Measurements from ENCODE around the gene DPYSL5.
"Not testable (repeated sequence)": the region's sequence is repeated elsewhere in the genome, so short reads cannot be mapped to it uniquely, and the experiment has no call there.

DPYSL5 gene, protein sequence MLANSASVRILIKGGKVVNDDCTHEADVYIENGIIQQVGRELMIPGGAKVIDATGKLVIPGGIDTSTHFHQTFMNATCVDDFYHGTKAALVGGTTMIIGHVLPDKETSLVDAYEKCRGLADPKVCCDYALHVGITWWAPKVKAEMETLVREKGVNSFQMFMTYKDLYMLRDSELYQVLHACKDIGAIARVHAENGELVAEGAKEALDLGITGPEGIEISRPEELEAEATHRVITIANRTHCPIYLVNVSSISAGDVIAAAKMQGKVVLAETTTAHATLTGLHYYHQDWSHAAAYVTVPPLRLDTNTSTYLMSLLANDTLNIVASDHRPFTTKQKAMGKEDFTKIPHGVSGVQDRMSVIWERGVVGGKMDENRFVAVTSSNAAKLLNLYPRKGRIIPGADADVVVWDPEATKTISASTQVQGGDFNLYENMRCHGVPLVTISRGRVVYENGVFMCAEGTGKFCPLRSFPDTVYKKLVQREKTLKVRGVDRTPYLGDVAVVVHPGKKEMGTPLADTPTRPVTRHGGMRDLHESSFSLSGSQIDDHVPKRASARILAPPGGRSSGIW

DNA sequence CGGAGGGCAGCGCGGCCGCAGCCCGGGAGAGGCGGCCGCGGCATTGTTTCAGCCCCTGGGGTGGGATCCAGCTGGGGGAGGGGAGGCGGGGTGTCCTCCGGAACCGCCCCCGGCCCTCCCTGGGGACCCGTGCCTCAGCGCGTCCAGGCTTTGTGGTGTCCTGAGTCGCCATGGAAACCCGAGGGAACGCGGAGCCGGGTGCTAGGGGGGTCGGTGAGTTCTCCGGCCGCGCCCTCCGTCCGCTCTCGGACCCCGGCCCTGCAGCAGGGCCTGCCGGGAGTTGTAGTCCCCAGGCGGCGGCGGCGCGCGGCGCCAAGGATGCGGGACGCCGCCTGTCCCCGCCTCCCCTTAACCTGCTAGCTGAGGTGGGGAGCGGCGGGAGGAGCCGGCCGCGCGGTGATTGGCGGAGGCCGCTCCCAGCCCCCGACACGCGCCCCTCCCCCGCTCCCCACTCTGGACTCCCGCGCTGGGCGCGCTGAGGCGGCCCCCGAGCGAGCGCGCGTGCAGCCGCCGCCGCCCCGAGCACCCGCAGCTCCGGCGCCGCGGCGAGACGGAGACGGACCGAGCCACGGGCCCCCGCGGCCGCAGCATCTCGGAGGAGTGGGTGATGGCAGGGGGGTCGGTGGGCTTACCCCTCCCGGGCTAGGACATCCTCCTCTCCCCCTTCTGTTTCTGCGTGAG lies at the start of gene DPYSL5:
DPYSL5 (plus strand) TSS at position 478 of the 681 bp plus-strand sequence. CDS start 50,368 bp downstream, outside the sequence.
- DNase-seq (ENCODE audit: low read depth), result no peak

DNA sequence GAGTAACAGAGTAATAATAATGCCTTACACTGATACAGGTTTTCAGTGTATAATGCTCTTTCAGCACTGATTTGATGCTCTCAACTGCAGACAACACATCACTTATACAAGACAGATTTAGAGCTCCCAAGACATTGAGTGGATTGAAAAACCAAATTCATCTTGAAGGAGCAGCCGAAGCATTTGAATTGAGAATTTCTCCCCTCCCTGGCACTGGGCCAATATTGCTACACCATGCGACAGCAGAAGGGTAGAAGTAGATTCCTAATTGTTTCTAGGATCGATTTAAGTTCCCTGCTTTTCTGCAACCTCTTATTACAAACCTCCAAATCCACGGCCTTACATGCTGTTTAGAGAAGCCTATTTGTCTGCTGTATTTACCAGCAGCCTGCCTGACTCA lies 46.6 kb upstream of the DPYSL5 start:
- no peak for DNase-seq (ENCODE audit: low read depth)

DNA sequence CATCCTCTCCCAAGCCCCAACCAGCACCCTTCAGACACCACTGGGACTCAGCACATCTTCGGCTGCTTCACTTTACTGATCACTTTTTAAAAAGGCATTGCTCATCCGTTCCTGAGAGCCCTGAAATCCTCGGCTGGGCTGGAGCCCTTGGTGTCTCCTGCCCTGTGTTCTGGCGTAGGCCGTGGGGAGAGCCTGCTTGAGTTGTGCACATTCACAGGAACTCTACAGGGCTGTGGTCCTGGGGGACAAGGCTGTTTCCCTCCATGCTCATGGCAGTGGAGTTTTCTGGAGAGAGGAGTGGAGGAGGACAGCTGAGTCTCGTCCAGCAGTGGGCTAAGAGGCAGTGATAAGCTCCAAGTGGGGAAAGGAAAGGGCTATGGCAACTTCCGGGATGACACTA lies 46.1 kb upstream of the DPYSL5 start:
- no peak for DNase-seq (ENCODE audit: low read depth)

DNA sequence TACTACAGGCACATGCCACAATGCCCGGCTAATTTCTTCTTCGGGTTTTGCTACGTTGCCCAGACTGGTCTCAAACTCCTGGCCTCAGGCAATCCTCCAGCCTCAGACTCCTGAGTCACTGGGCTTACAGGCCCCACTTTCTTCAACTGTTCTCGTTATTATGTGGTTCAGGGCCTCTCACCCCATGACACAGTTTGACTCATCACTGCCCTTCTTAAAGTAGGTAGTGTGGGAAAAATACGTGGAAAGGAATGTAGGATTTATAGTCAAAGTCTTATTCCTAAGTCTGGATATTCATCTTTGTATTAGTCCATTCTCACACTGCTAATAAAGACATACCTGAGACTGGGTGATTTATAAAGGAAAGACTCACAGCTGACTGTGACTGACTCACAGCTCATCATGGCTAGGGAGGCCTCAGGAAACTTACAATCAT lies 42.7 kb upstream of the DPYSL5 start:
- peak; percentile 79 for DNase-seq (ENCODE audit: low read depth)

DNA sequence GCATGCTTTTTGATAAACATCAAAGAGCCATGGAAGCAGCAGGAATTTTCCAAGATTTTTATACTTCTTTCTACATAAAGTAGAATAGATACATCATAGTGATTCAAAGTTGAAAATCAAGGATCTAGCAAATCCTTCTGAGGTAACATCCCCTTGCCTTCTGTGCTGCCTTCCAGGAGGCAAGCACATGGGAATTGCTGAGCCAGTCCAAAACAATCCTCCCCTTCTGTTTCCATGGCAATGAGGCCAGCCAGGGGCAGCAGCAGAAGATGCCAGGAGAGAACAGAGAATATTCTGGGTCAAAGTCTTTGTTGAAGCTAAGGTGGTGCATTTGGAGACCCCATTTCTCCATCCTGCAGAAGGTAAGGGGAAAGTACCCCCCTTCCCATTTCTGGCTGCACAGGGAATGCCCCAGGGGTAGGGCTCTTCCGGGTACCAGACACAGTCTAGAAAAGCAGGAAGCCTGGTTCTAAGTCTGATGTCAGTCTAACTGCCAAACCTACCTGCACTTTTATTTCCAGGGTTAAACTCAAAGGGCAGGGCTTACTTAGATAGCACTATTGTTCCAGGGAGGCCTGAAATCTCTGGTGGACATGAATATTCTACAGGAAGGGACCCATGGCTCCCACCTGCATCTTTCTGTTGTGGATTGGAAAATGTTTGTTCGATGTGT lies 40.0 kb upstream of the DPYSL5 start:
- no peak for DNase-seq (ENCODE audit: low read depth)

DNA sequence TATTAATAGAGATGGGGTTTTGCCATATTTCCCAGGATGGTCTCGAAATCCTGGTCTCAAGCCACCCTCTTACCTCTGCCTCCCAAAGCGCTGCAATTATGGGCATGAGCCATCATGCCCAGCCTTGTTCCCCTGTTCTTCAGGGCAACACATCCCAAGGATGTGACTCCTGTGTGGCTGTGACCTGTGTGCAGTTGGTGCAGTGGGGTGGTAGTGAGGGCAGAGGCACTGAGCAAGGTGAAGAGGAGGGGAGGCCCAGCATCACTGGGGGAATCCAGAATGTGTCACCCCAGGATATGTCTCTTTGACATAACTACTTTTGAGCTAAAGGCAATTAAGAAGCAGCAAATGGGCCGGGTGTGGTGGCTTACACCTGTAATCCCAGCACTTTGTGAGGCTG lies 38.7 kb upstream of the DPYSL5 start:
- no peak for DNase-seq (ENCODE audit: low read depth)

DNA sequence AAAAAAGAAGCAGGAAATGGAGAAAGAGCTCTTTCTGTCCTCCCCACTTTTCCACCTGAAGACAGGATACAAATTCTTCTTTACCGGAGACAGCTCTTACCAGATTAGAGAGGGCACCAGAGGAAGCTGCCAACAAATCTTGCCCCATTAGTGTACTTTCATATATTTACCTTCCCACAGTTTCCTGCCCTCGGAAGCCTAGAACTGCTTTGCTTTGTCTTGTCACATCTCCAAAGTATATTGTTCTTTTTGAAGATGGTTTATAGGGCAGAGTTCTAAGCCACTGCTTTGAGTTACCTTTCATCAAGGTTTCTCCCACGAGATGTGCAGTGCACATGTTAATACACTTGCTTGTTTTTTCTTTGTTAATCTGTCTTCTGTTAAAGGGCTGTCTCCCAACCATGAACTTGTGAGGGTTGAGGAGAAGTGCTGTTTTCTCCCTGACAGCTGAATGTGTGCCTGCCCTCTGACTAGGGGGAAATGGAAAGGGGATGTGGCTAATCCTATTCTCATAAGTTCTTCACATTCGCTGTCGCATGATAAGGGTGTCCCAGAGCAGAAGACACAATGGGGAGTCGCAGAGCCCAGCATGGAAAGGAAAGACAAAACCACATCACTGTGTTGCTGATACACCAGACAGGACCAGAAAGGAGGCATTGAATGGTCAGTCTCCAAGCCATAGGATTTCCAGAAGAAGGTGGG lies 37.9 kb upstream of the DPYSL5 start:
- no peak for DNase-seq (ENCODE audit: low read depth)

DNA sequence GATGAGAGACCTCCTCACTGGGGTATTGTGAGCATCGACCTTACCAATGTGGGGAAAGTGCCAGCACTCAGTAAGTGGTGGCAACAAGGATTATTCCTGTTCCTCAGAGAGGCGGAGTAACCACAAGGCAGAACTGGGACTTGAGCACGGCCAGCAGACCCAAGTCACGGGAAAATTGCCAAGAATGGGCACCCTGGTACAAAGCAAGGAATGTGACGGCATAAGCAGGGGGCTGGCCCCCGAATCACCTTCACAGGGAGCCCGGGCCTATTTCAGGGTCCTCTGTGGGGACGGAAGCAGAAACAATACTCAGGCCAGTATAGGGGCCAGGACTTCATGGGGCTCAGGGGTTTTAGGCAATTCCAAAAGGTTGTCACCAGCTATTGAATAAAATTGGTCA lies 36.7 kb upstream of the DPYSL5 start:
- DNase-seq (ENCODE audit: low read depth), result no peak

DNA sequence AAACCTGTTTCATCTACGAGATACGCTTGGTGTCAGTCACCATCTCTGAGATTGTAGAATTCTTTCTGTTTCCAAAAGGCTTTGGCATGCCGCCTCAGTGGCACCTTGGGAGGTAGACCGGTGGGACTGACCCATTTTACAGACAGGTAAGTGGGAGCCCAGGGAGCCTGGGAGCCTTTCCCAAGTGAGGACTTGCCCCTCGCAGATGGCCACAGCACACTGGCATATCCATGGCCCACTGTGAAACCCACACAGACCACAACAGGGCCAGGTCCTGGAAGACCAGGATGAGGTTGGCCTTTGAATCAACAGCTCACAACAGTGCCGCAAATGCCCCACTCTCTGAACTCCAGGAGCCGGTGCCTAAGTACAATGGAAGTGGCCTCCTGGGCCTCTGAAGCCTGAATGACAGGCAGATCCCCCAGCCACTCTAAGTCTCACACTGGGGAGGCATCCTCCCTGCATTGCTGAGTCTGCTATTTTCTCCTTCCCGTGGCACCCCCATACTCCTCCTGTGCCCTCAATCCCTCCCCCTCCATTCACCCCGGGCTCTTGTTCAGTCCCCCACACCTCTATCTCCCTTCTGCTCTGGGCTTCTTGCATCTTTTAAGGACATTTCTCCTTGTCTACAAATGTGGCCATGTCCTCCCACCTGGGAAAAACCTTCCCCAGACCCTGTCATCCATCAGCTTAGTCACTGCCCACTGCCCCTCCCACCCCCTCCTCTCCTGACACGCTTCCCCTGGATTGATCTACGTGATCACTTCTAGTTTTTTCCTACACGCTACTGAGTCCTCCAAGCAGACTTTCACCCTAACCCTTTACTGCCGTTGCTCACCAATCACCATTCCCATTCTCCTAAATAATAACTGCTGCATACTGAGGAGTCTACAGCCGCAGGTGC lies 35.9 kb upstream of the DPYSL5 start:
- no peak for DNase-seq (ENCODE audit: low read depth)

DNA sequence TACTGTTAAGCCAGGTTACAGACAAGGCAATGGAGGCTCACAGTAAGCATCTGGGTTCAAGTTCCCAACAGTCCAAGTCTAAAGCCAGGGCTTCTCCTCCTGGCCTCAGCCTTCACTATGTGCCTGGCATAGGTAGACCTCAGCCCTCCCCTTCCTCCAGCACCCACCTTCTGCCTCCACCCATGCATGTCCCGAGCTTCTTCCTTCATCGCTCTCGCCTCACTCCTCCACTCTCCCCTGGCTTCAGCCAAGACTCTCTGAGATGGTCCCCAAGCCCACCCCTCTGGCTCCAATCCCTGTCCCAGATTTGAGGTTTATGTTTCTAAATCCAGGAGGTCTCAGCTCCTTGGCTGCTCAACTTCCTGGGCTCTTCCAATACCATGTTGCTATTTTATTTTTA lies 35.2 kb upstream of the DPYSL5 start:
- DNase-seq (ENCODE audit: low read depth), result no peak

DNA sequence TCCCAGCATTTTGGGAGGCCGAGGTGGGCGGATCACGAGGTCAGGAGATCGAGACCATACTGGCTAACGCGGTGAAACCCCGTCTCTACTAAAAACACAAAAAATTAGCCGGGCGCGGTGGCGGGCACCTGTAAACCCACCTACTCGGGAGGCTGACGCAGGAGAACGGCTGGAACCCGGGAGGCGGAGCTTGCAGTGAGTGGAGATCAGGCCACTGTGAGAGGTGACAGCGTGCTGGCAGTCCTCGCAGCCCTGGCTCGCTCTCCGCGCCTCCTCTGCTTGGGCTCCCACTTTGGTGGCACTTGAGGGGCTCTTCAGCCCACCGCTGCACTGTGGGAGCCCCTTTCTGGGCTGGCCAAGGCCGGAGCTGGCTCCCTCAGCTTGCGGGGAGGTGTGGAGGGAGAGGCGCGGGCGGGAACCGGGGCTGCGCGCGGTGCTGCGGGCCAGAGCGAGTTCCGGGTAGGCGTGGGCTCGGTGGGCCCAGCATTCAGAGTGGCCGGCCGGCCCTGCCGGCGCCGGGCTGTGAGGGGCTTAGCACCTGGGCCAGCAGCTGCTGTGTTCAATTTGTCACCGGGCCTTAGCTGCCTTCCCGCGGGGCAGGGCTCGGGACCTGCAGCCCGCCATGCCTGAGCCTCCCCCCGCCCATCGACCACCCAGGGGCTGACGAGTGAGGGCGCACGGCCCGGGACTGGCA lies 33.7 kb upstream of the DPYSL5 start:
- not testable (repeated sequence) for DNase-seq (ENCODE audit: low read depth)

DNA sequence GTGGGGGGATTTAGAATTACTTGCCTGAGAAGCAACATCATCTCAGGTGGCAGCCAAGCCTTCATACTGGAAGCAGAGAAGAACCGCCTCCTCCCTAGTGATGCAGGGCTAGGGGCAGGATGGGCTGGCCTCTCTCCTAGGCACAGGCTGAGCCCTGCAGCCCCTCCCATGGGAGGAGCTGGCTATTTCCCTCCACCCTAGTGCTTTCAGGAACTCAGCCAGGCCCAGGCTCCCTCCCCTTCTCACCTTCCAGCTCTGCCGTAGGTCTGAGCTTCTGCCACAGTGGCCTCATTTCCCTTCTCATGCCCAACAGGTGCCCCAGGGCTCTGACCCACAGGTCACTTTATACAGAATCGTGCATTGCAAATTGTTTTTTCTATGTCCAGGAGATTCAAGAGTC lies 31.0 kb upstream of the DPYSL5 start:
- no peak for DNase-seq (ENCODE audit: low read depth)

DNA sequence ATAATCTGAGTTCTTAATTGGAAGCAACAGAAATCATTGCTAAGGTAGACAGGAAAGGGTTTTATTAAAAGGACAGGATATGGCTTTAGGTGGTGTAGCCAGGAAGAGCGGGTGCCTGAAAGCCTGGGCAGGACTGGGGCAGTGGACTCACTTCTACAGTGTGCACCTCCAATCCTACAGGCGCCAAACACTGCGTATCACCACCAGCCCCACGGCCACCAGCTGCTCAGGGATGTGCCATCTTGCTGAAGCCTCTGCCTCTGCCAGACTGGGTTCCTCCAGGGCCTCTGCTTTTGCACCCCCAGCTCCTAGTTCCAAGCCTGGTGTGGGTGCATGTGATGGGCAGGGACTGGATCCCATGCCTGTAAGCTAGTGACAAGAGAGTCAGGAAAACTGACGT lies 29.7 kb upstream of the DPYSL5 start:
- no peak for DNase-seq (ENCODE audit: low read depth)

DNA sequence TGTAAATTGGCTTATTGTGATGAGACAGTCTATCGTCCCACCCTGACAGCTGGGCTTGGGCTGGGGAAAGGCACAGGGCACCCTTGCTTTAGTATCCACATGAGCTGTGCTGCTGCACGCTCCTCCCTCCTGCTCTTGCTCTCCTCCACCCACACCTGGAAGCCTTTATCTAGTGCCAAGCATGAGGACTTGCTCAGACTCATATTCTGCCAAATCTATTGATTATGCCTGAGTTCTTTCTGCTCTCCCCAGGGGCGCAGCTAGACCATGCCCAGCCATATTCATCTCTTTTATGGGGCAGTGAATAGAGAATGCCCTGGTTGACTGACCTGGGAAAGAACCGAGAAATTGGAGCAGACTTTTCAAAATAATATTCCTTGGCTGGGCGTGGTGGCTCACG lies 29.0 kb upstream of the DPYSL5 start:
- DNase-seq (ENCODE audit: low read depth), result no peak

DNA sequence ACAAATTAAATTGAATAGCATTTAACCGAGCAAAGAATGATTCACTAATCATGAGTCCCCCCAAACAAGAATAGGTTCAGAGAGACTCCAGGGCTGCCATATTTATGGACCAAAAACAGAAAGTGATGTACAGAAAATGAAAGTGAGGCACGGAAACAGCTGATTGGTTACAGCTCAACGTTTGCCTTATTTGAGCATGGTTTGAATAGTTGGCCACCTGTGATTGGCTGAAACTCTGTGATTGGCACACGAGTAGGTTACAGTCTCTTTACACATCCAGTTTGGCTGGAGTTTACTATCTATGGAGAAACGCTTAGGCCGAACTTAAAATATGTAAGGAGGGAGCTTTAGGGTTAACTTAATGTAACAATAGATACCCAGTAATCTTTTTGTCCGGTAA lies 27.0 kb upstream of the DPYSL5 start:
- DNase-seq (ENCODE audit: low read depth), result no peak

DNA sequence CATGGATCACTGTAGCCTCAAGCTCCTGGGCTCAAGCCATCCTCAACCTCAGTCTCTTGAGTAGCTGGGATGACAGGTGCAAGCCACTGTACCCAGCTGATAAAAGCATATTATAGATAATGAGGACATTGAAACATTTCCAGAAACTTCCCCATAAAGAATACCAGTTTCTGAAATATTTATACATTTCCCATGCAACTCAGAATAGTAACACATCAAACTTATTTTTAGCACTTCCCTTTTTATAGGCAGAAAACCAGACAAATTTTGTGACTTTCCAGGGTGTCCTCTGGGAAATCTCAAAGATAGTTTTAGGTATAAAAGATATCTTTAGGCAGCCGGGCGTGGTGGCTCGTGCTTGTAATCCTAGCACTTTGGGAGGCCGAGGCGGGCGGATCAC lies 25.1 kb upstream of the DPYSL5 start:
- DNase-seq (ENCODE audit: low read depth), result no peak

DNA sequence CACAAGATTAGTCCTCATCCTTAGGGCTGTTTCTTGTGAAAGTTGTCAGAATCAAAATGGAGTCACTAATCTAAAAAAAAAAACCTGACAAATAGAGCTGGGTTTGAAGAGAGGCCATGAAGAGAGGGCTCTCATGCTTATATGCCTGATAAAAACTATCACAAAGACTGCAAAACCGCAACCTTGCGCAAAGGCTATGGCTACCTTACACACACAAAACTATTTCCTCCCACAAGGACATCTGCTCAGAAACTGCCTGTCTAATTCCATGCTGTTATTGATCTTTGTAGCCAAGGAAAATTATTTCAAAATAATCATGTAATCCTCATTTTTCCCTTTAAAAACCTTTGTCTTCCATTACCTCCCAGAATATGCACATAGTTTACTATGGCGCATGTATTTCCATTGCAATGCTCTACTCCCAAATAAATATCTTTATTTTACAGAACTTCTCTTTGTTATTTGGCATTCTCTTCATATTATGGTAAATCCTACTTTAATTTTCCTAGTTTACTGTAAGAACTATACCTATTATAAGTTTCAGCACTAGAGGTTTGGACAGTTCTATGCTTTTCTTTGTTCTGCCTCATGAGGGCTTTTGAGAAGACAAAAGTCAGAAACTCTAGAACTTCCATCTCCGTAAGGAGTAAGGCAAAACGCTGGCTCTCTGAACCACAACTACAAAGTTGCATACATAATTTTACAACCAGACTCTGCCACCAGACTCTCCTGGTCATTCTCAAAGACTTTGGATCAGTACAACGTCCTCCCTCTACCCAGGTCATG lies 9.6 kb upstream of the DPYSL5 start:
- no peak for DNase-seq (ENCODE audit: low read depth)

DNA sequence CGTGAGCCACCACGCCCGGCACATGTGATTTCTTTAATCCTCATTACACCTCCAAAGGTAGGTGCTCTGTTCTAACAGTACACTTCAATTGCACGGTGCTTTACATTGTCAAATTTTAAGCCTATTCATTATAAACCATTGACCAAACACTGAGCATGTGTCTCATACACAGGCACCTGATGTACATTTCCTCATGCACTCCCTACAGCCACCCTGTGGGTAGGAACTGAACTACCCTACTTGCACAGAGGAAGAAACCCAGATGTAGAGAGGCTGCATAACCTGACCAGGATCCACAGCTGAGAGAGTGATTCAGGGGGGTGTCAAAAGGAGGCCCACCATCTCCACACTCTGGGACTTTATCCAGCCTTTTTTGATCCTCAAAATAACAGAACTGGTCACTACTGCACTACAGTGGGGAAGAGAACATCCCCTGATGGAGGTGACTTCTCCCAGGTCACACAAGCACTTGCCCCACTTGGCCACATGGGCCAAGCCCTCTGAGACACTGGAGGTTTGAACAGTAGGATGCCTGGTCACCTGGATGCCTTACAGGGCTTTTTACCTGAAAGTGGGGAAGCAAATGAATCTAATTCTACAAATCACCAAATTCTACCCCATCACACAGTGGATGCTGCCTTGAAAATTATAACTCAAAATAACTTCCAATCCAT lies 6.9 kb upstream of the DPYSL5 start:
- no peak for DNase-seq (ENCODE audit: low read depth)

DNA sequence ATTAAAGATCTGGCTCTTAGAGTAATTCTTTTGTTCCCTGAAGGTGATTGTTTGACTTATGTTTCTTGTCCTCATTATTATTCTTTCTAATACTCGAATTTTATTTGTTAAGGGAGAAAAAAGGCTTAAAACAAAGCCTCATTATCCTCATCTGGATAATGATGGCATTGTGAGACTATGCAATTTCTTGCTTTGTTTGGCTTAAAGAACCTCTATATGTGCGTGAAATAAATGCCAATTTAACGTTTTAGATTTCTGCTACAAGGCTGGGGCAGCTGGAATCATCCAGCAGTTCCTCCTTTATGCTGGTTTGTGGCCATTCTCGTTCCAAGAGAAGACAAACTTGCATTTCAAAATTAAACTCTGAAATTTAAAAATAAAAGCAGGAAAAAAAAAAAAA lies 4.9 kb upstream of the DPYSL5 start:
- no peak for DNase-seq (ENCODE audit: low read depth)

Data from GM04504 (cell line).